ENCODE results near the gene TMEM140.

TMEM140 gene

DNA sequence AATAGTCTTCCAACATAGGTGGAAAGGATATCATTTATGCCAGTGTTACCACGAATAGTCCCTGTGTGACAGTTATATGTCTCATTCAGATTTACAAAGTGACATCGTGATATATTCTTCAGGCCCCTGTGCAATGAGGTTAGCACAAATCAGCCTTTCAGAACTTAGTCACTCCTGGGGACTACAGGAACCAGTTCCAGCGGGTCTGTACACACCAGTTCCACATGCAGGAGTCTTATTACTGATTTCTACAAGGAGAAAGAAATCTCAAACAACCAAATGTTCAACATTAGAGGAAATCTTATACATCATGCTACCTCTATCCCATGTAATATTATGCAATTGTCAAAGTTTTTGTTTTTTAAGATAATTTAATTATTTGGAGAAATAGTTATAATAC is 67.8 kb downstream of the TMEM140 start:
- no peak for DNase-seq (ENCODE audit: low spot score)
- Histone ChIP-seq H3K9me3 (ENCODE audit: severe bottlenecking) (no peaks in the 10 kb centered on the region), H3K27me3 (ENCODE audit: insufficient read depth, poor library complexity, severe bottlenecking) (no peaks in the 10 kb centered on the region), H3K4me1 (ENCODE audit: insufficient read depth, poor library complexity, severe bottlenecking) (no peaks in the 10 kb centered on the region), H3K4me3 (ENCODE audit: severe bottlenecking) (no peak overlapping the region), H3K27ac (ENCODE audit: poor library complexity, severe bottlenecking) (no peak overlapping the region), H3K36me3 (ENCODE audit: low read depth) (no peaks in the 10 kb centered on the region)
- no peak for ATAC-seq (ENCODE audit: low read depth)
- TF ChIP-seq, protein P1, sequence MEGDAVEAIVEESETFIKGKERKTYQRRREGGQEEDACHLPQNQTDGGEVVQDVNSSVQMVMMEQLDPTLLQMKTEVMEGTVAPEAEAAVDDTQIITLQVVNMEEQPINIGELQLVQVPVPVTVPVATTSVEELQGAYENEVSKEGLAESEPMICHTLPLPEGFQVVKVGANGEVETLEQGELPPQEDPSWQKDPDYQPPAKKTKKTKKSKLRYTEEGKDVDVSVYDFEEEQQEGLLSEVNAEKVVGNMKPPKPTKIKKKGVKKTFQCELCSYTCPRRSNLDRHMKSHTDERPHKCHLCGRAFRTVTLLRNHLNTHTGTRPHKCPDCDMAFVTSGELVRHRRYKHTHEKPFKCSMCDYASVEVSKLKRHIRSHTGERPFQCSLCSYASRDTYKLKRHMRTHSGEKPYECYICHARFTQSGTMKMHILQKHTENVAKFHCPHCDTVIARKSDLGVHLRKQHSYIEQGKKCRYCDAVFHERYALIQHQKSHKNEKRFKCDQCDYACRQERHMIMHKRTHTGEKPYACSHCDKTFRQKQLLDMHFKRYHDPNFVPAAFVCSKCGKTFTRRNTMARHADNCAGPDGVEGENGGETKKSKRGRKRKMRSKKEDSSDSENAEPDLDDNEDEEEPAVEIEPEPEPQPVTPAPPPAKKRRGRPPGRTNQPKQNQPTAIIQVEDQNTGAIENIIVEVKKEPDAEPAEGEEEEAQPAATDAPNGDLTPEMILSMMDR (IDR thresholded peaks at IDR 0.05; ENCODE audit: poor library complexity, severe bottlenecking), result no peak
